HG02642 (cell line): ENCODE results near the gene CD36.

Experiments used
- ATAC-seq: cut with Tn5 transposase; IDR thresholded peaks from one replicate; pipeline ENCODE4 v1.9.1; 2021; ENCODE audit warnings: mild to moderate bottlenecking; ENCODE audit not compliant: unreplicated experiment, poor library complexity

CD36 gene

GRCh38 chr7:80637911-80638765, at the start of gene CD36:
TSS of gene CD36 (plus strand) at chr7:80638642. CDS start at chr7:80646741, 8,099 bp downstream.
- peak; percentile 90 for ATAC-seq

GRCh38 chr7:80589631-80590030, 48.8 kb upstream of the CD36 start:
- no peak for ATAC-seq

- no peak for ATAC-seq
Observed at GRCh38 chr7:80591654-80592053, 46.8 kb upstream of the CD36 start.

GRCh38 chr7:80593869-80594586, 44.4 kb upstream of the CD36 start:
- ATAC-seq, result no peak

GRCh38 chr7:80596933-80597517, 41.4 kb upstream of the CD36 start:
- ATAC-seq, result no peak

- no peak for ATAC-seq
Observed at GRCh38 chr7:80597875-80598274, 40.6 kb upstream of the CD36 start.

GRCh38 chr7:80600046-80600445, 38.4 kb upstream of the CD36 start:
- no peak for ATAC-seq

GRCh38 chr7:80601999-80602398, 36.4 kb upstream of the CD36 start:
- ATAC-seq, result no peak

GRCh38 chr7:80603940-80604339, 34.5 kb upstream of the CD36 start:
- ATAC-seq, result no peak

- no peak for ATAC-seq
Observed at GRCh38 chr7:80604436-80604835, 34.0 kb upstream of the CD36 start.

- ATAC-seq, result no peak
Observed at GRCh38 chr7:80607136-80607535, 31.3 kb upstream of the CD36 start.

GRCh38 chr7:80608336-80608735, 30.1 kb upstream of the CD36 start:
- ATAC-seq, result no peak

GRCh38 chr7:80609751-80610150, 28.7 kb upstream of the CD36 start:
- ATAC-seq, result no peak

- ATAC-seq, result no peak
Observed at GRCh38 chr7:80611353-80611752, 27.1 kb upstream of the CD36 start.

GRCh38 chr7:80611779-80612178, 26.7 kb upstream of the CD36 start:
- no peak for ATAC-seq

- no peak for ATAC-seq
Observed at GRCh38 chr7:80612880-80613279, 25.6 kb upstream of the CD36 start.

GRCh38 chr7:80613519-80613918, 24.9 kb upstream of the CD36 start:
- ATAC-seq, result no peak

- ATAC-seq, result no peak
Observed at GRCh38 chr7:80614851-80615271, 23.6 kb upstream of the CD36 start.

- no peak for ATAC-seq
Observed at GRCh38 chr7:80618096-80618495, 20.3 kb upstream of the CD36 start.

GRCh38 chr7:80619741-80620140, 18.7 kb upstream of the CD36 start:
- ATAC-seq, result no peak

GRCh38 chr7:80622541-80622940, 15.9 kb upstream of the CD36 start:
- ATAC-seq, result no peak
